Suprapubic skin (tissue), 4 donors: Measurements from ENCODE around the gene NUDT6. TPM values are rescaled to one million over a fixed set of nuclear protein-coding genes. Genes with fewer than 3 reads are reported as not detected.

Source experiments
- DNase-seq, 2 donors: peaks; one replicate each; pipeline ENCODE4 v3.0.0-alpha.2; 2019; ENCODE audit warnings: low spot score in 2 of 2
- H3K27ac ChIP-seq: fragments of 200-600 bp; sonication (generic); one replicate; pipeline ENCODE4 v1.5.1; 2019
- H3K27me3 ChIP-seq: fragments of 200-600 bp; sonication (generic); one replicate; pipeline ENCODE4 v1.5.1; 2019
- H3K36me3 ChIP-seq: fragments of 200-600 bp; sonication (generic); one replicate; pipeline ENCODE4 v1.5.1; 2019
- H3K4me1 ChIP-seq: fragments of 200-600 bp; sonication (generic); one replicate; pipeline ENCODE4 v1.5.1; 2019
- H3K4me3 ChIP-seq: fragments of 200-600 bp; sonication (generic); one replicate; pipeline ENCODE4 v1.5.1; 2019; ENCODE audit warnings: mild to moderate bottlenecking
- H3K9me3 ChIP-seq: fragments of 200-600 bp; sonication (generic); one replicate; pipeline ENCODE4 v1.5.1; 2019
- CTCF ChIP-seq, 2 donors: fragments of 200-600 bp in 1 of 2; fragments of 450-650 bp in 1 of 2; sonication (generic) in 1 of 2; IDR thresholded peaks; one replicate each; pipeline ENCODE4 v1.5.1; 2016 to 2019; ENCODE audit warnings: antibody characterized with exemption in 2 of 2, mild to moderate bottlenecking in 1 of 2, moderate library complexity in 1 of 2
- EP300 ChIP-seq: sonication (generic); formaldehyde crosslinking; IDR thresholded peaks from one replicate; pipeline ENCODE4 v1.6.1; 2017; ENCODE audit warnings: antibody characterized with exemption
- POLR2A ChIP-seq, 2 donors: fragments of 450-650 bp; IDR thresholded peaks; one replicate each; pipeline ENCODE4 v1.6.1; 2017; ENCODE audit warnings: antibody characterized with exemption in 2 of 2, mild to moderate bottlenecking in 2 of 2, moderate library complexity in 2 of 2
- POLR2AphosphoS5 ChIP-seq, 3 donors: sonication (generic); formaldehyde crosslinking; IDR thresholded peaks; one replicate each; pipeline ENCODE4 v1.6.1; 2017; ENCODE audit warnings: antibody characterized with exemption in 3 of 3
- WGBS: methylation state at CpG from one replicate; pipeline ENCODE4 v1.1.5; 2018; 5-methylcytosine and 5-hydroxymethylcytosine counted together
- total RNA-seq, 4 donors: library from RNA; depleted of rRNA; stranded (reverse); fragments of >200 nt; gene quantifications; one replicate each; pipeline ENCODE4 v1.1.0, GENCODE V29; 2016

The NUDT6 gene
- total RNA-seq, 4 donors from 2014 or later, result 5.3 to 8.1 (median 7.0) TPM

- 42% methylated on average over 2 of the region's 2 CpGs for WGBS
- TF ChIP-seq POLR2AphosphoS5 (IDR thresholded peaks at IDR 0.05) (no peak), POLR2A (IDR thresholded peaks at IDR 0.05) (no peak), CTCF (IDR thresholded peaks at IDR 0.05) (no peak), EP300 (no peak)
These were observed 38.2 kb upstream of the NUDT6 start for GRCh38 chr4:122960611-122961000.

GRCh38 chr4:122959981-122960610 lies 37.7 kb upstream of the NUDT6 start:
- no peaks in the 10 kb centered on the region for H3K9me3 ChIP-seq
- H3K4me3 ChIP-seq, result no peak overlapping the region
- WGBS, result 85% methylated on average over 3 of the region's 3 CpGs
- H3K4me1 ChIP-seq, result no peaks in the 10 kb centered on the region
- H3K36me3 ChIP-seq, result peaks cover under 1% of the 10 kb centered on the region
- TF ChIP-seq CTCF (IDR thresholded peaks at IDR 0.05) (no peak), POLR2AphosphoS5 (IDR thresholded peaks at IDR 0.05) (no peak), EP300 (no peak), POLR2A (IDR thresholded peaks at IDR 0.05) (no peak)
- H3K27me3 ChIP-seq, result no peaks in the 10 kb centered on the region
- no peak overlapping the region for H3K27ac ChIP-seq
- DNase-seq, result no peak

More at GRCh38 chr4:122960611-122961000, 38.2 kb upstream of the NUDT6 start:
- DNase-seq, result no peak
- no peaks in the 10 kb centered on the region for H3K36me3 ChIP-seq
- H3K9me3 ChIP-seq, result no peaks in the 10 kb centered on the region
- H3K27me3 ChIP-seq, result no peaks in the 10 kb centered on the region
- H3K27ac ChIP-seq, result no peak overlapping the region
- no peaks in the 10 kb centered on the region for H3K4me1 ChIP-seq
- no peak overlapping the region for H3K4me3 ChIP-seq

DNA sequence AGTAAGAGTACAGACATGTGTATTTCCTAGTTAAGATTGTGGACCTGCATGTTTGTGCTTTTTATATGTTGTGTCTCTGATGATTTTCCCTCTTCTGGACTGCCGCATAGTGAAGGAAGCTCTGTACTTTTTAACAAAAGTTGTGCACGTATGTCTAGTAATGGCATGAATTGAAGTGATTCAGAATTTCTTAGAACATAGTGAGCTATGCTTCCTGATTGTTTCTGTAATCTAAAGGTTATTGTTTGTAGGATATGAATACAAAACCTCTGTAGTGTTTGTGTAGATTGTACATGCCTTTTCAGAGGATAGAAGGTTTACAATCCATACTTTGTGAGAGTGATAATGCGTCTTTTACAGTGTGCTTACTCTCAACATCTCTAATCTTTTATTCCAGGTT lies 37.0 kb upstream of the NUDT6 start:
- Histone ChIP-seq H3K36me3 (peaks cover 3% of the 10 kb centered on the region), H3K9me3 (no peaks in the 10 kb centered on the region), H3K4me1 (no peaks in the 10 kb centered on the region), H3K27ac (no peak overlapping the region), H3K27me3 (no peaks in the 10 kb centered on the region), H3K4me3 (no peak overlapping the region)
- DNase-seq, result no peak
- TF ChIP-seq POLR2AphosphoS5 (IDR thresholded peaks at IDR 0.05) (no peak), POLR2A (IDR thresholded peaks at IDR 0.05) (no peak)
- 78% methylated on average over 3 of the region's 3 CpGs for WGBS

DNA sequence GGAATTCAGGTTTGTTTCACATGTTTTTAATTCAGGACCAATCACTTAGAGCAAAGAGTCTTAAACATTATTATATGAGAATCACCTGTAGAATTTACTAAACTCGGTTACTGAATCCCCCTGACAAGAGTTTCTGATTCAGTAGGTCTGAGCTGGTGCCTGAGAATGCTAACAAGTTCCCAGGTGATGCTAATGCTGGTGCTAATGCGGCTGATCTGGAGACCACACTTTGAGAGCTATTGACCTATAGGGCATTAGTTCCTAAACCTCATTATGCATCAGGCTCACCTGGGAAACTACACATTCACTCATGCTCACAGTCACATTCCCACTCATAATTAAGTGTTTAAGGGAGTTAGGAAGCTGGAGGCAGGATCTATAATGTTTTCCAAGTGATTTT lies 36.1 kb upstream of the NUDT6 start:
- no peak for DNase-seq
- TF ChIP-seq CTCF (IDR thresholded peaks at IDR 0.05) (no peak), EP300 (no peak), POLR2AphosphoS5 (IDR thresholded peaks at IDR 0.05) (no peak), POLR2A (IDR thresholded peaks at IDR 0.05) (no peak)
- Histone ChIP-seq H3K4me1 (no peaks in the 10 kb centered on the region), H3K9me3 (no peaks in the 10 kb centered on the region), H3K36me3 (peaks cover 3% of the 10 kb centered on the region), H3K27ac (no peak overlapping the region), H3K27me3 (no peaks in the 10 kb centered on the region), H3K4me3 (no peak overlapping the region)
- 69% methylated on average over 2 of the region's 2 CpGs for WGBS

DNA sequence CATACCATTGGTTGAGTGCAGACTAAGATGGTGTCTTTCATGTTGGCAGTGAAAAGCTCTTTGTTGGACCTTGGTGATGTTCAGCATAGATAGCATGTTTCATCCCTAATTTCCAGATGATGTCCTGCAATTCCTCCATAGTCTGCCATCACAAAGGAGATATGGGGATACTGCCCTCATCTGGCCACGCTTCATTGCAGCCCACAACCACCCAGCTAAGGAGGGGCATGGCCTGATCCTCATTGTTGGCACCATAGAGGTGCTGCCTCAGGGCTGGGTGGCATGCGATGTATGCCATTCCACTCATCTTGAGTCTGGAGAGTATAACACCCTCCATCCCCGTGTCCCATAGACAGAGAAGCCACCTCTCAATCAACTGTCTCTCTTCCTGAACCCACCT lies 31.5 kb upstream of the NUDT6 start:
- Histone ChIP-seq H3K27me3 (no peaks in the 10 kb centered on the region), H3K4me1 (no peaks in the 10 kb centered on the region), H3K4me3 (no peak overlapping the region), H3K9me3 (no peaks in the 10 kb centered on the region), H3K27ac (no peak overlapping the region), H3K36me3 (peaks cover 34% of the 10 kb centered on the region)
- DNase-seq, result no peak
- TF ChIP-seq POLR2A (IDR thresholded peaks at IDR 0.05), result no peak
- TF ChIP-seq EP300, result no peak
- TF ChIP-seq CTCF (IDR thresholded peaks at IDR 0.05), result no peak
- TF ChIP-seq POLR2AphosphoS5 (IDR thresholded peaks at IDR 0.05), result no peak
- WGBS, result 95% methylated on average over 3 of the region's 3 CpGs

GRCh38 chr4:122952028-122952427 lies 29.6 kb upstream of the NUDT6 start:
- DNase-seq, result no peak
- Histone ChIP-seq H3K4me3 (no peak overlapping the region), H3K27me3 (no peaks in the 10 kb centered on the region), H3K36me3 (peaks cover 50% of the 10 kb centered on the region), H3K9me3 (no peaks in the 10 kb centered on the region), H3K4me1 (no peaks in the 10 kb centered on the region), H3K27ac (no peak overlapping the region)
- WGBS, result 100% methylated on average over 4 of the region's 4 CpGs
- TF ChIP-seq POLR2AphosphoS5 (IDR thresholded peaks at IDR 0.05) (no peak), POLR2A (IDR thresholded peaks at IDR 0.05) (no peak), CTCF (IDR thresholded peaks at IDR 0.05) (no peak), EP300 (no peak)
